WI38 (cell line): Measurements from ENCODE around the gene PRMT2.
A peak's percentile ranks its signal among the peaks of the same experiment; 100 is the strongest.

ENCODE experiments used
- H3K4me3 ChIP-seq: 2 replicates; pipeline ENCODE4 v1.5.1; 2011; ENCODE audit warnings: low read depth, mild to moderate bottlenecking, control low read depth, low read length
- CTCF ChIP-seq: IDR thresholded peaks from 2 replicates; pipeline ENCODE4 v1.5.1; 2012; ENCODE audit warnings: low read depth, mild to moderate bottlenecking, control low read depth, low read length

The PRMT2 gene

GRCh38 chr21:46636181-46636512 lies 673 bp downstream of the PRMT2 start:
- H3K4me3 ChIP-seq = peak overlapping the region; percentile 98
- TF ChIP-seq CTCF = no peak

- peak overlapping the region; percentile 98 for H3K4me3 ChIP-seq
- no peak for TF ChIP-seq CTCF
These were observed 1.2 kb downstream of the PRMT2 start for GRCh38 chr21:46636550-46637285.

GRCh38 chr21:46637952-46638746 lies 2.7 kb downstream of the PRMT2 start:
- H3K4me3 ChIP-seq = peak overlapping the region; percentile 23
- no peak for TF ChIP-seq CTCF

- no peak for TF ChIP-seq CTCF
- H3K4me3 ChIP-seq = no peak overlapping the region
These were observed 4.3 kb downstream of the PRMT2 start for GRCh38 chr21:46639489-46640386.

- no peak for TF ChIP-seq CTCF
- H3K4me3 ChIP-seq = no peak overlapping the region
These were observed 6.2 kb downstream of the PRMT2 start for GRCh38 chr21:46641656-46642055.

GRCh38 chr21:46643379-46644177 lies 8.1 kb downstream of the PRMT2 start:
- H3K4me3 ChIP-seq = no peak overlapping the region
- TF ChIP-seq CTCF = no peak
